T-helper 2 cell treated with Interferon-gamma antibody and Interleukin-4, amounts not matched to agents 5 μg/mL and 100 μg/mL, for 36 hours (primary cell): ENCODE results near the gene DOHH.
A peak's percentile ranks its signal among the peaks of the same experiment; 100 is the strongest.
"Not testable (repeated sequence)": the region's sequence is repeated elsewhere in the genome, so short reads cannot be mapped to it uniquely, and the experiment has no call there.

Experiments
- DNase-seq: peaks from one replicate; pipeline ENCODE4 v3.0.0; 2021; ENCODE audit warnings: low spot score
- H3K27ac Mint-ChIP-seq: one replicate; pipeline ENCODE4 v1.8.0; 2021; ENCODE audit warnings: mild to moderate bottlenecking, mixed read lengths
- H3K27me3 Mint-ChIP-seq: one replicate; pipeline ENCODE4 v1.8.0; 2021; ENCODE audit warnings: low read depth, mixed read lengths
- H3K36me3 Mint-ChIP-seq: one replicate; pipeline ENCODE4 v1.8.0; 2021; ENCODE audit warnings: low read depth, mixed read lengths
- H3K4me1 Mint-ChIP-seq: one replicate; pipeline ENCODE4 v1.8.0; 2021; ENCODE audit warnings: low read depth, mixed read lengths
- H3K4me3 Mint-ChIP-seq: one replicate; pipeline ENCODE4 v1.8.0; 2022; ENCODE audit warnings: mild to moderate bottlenecking, moderate library complexity, mixed read lengths
- H3K9me3 Mint-ChIP-seq: one replicate; pipeline ENCODE4 v1.8.0; 2021; ENCODE audit warnings: mixed read lengths

The DOHH gene

DNA sequence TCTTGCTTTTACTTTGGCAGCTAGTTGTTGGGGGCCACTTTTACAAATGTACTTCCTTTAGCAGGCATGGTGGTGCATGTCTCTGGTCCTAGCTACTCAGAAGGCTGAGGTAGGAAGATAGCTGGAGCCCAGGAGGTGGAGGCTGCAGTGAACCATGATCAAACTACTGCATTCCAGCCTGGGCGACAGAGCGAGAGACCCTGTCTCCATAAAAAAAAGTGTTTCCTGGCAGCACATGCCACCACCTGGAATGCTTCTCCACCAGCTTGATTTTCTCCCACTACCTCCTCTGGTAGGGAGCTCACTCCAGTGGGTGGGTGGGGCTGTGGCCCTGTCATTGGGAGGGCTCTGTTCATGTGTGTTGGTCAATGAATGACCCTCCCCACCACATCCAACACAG is 18.2 kb upstream of the DOHH start:
- DNase-seq = no peak
- H3K4me3 Mint-ChIP-seq = no peak overlapping the region
- no peaks in the 10 kb centered on the region for H3K27me3 Mint-ChIP-seq
- no peaks in the 10 kb centered on the region for H3K9me3 Mint-ChIP-seq
- H3K36me3 Mint-ChIP-seq = peaks cover 9% of the 10 kb centered on the region
- H3K4me1 Mint-ChIP-seq = peaks cover 4% of the 10 kb centered on the region
- H3K27ac Mint-ChIP-seq = no peak overlapping the region

DNA sequence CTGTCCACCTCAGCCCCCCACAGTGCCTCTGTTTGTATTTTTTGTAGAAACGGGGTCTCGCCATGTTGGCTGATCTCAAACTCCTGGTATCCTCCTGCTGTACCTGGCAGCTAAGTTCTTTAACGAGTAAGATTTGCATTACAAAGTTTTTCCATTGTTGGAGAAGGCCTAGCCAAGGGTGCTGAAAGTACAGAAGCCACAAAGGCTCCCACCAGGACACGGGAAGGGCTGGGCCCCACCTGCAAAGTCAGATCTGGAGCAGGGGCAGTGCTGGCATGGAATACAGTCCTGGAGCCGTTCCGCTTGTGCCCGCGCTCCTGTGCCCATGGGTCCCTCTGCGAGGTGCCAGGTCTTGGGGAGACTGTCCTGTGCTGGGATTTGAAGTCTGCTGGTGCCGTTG is 17.8 kb upstream of the DOHH start:
- Mint-ChIP-seq H3K9me3 (no peaks in the 10 kb centered on the region), H3K4me1 (peaks cover 4% of the 10 kb centered on the region)

DNA sequence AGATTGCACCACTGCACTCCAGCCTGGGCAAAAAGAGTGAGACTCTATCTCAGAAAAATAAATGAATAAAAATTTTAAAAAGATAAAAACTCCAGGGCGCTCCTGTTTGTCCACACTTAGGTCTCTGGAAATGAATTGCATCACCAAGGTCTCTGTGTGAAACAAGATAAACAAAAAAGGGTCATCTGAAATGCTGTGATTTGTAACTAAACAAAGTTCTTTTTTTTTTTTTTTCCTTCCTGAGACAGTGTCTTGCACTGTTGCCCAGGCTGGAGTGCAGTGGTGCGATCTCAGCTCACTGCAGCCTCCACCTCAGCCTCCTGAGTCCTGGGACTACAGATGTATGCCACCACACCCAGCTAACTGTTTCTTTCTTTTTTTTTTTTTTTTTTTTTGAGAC is 17.2 kb upstream of the DOHH start:
- Mint-ChIP-seq H3K4me3 (no peak overlapping the region), H3K27ac (no peak overlapping the region), H3K36me3 (peaks cover 9% of the 10 kb centered on the region), H3K4me1 (peaks cover 4% of the 10 kb centered on the region), H3K27me3 (no peaks in the 10 kb centered on the region), H3K9me3 (no peaks in the 10 kb centered on the region)
- DNase-seq = no peak

More for the DNA sequence above, 17.8 kb upstream of the DOHH start:
- H3K4me3 Mint-ChIP-seq = no peak overlapping the region
- no peak overlapping the region for H3K27ac Mint-ChIP-seq
- H3K27me3 Mint-ChIP-seq = no peaks in the 10 kb centered on the region
- peaks cover 9% of the 10 kb centered on the region for H3K36me3 Mint-ChIP-seq
- DNase-seq = no peak

DNA sequence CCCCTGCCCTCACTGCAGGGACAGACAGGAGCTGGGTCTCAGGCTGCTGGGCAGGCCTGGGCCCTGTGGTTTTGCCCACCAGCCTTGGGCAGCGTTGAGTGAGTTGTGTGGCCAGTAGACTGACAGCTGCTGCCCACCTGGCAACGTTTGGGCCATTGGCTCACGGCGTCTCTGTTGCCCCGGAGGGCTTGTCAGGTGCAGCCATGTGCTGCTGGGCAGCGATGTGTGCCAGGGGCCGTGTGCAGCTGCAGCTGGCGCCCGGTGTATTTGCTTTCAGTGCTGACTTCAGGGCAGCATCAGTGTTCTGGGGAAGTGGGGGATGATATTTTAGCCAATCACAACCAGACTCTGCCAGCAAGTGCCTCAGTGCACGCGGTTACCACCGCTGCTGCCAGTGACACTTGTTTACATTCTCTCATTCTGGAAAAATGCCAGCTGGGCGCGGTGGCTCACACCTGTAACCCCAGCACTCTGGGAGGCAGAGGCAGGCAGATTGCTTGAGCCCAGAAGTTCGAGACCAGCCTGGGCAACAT is 16.3 kb upstream of the DOHH start:
- Mint-ChIP-seq H3K27me3 (no peaks in the 10 kb centered on the region), H3K4me3 (no peak overlapping the region), H3K36me3 (peaks cover 5% of the 10 kb centered on the region), H3K27ac (no peak overlapping the region), H3K9me3 (no peaks in the 10 kb centered on the region), H3K4me1 (peaks cover 4% of the 10 kb centered on the region)
- no peak for DNase-seq

DNA sequence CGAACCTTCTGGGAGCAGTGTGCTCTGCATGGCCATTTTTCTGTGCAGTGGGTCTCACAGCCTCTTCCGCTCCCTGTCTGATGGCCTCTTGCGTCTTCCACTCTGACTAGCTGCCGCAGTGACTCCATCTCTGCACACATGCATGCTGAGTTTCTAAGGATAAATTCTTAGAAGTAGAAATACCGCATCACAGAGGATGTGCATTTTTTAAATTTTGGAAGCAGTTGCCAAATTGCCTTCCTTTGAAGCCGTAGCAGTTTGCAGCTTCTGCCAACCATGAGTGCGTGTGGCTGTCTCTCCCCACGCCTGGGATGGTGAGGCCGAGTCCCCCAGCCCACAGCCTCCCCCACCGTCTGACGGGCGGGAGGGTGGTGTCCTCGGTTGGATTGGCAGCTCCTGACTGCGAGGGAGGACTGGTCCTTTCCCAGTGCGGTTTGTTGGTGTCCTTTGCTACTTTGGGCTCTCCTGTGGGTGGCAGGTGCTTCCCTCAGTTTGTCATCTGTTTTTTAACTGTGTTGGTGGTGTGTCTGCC is 15.5 kb upstream of the DOHH start:
- Mint-ChIP-seq H3K27ac (no peak overlapping the region), H3K4me1 (peaks cover 3% of the 10 kb centered on the region), H3K9me3 (no peaks in the 10 kb centered on the region), H3K27me3 (no peaks in the 10 kb centered on the region), H3K4me3 (no peak overlapping the region), H3K36me3 (peaks cover 2% of the 10 kb centered on the region)
- no peak for DNase-seq

GRCh38 chr19:3514930-3515329 is 14.5 kb upstream of the DOHH start:
- Mint-ChIP-seq H3K36me3 (peaks cover 2% of the 10 kb centered on the region), H3K4me1 (peaks cover 2% of the 10 kb centered on the region), H3K4me3 (no peak overlapping the region), H3K27me3 (no peaks in the 10 kb centered on the region), H3K27ac (no peak overlapping the region), H3K9me3 (no peaks in the 10 kb centered on the region)
- no peak for DNase-seq

DNA sequence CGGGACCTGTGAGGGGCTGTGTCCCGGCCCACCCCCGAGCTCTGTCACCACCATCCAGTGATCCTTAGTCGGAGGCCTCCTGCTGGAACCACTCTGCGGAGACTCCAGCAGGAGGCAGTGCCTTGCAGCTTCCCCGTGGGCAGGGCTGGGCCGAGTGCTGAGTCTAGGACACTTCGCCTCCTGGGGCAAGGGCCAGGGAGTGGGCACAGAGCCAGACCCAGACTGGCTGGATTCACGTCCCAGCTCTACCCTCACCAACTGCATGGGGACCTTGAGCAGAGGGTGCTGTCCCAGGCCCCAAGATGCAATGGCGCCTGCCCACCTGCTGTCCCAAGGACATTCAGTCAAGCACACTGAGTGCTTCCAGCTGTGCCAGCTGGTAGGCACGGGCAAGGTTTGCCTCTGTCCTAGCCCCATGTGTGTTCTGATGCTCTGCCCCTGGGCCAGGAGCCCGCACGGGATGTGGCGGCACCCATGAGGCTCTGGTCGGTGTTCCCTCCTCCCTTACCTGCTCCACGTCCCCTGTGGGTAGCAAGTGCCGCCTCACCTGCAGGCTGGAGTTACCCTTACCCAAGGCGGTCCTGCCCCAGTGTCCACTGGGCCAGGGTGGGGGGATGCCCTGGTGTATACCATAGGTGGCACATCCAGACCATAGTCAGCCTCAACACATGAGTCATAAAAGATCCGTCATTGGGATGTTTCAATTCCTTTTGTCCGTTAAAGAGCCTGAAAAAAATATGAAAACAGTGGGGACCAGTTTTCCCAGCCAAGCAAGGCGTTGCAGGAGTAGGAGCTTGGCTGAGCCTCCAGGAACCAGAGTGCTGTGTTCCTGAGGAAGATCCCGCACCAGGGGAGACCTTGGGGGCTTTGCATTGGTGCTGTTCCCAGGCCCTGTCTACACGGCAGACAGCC is 13.0 kb upstream of the DOHH start:
- no peak for DNase-seq
- Mint-ChIP-seq H3K9me3 (no peaks in the 10 kb centered on the region), H3K4me1 (peaks cover 8% of the 10 kb centered on the region), H3K27me3 (no peaks in the 10 kb centered on the region), H3K4me3 (no peak overlapping the region), H3K36me3 (peaks cover 13% of the 10 kb centered on the region), H3K27ac (no peak overlapping the region)

DNA sequence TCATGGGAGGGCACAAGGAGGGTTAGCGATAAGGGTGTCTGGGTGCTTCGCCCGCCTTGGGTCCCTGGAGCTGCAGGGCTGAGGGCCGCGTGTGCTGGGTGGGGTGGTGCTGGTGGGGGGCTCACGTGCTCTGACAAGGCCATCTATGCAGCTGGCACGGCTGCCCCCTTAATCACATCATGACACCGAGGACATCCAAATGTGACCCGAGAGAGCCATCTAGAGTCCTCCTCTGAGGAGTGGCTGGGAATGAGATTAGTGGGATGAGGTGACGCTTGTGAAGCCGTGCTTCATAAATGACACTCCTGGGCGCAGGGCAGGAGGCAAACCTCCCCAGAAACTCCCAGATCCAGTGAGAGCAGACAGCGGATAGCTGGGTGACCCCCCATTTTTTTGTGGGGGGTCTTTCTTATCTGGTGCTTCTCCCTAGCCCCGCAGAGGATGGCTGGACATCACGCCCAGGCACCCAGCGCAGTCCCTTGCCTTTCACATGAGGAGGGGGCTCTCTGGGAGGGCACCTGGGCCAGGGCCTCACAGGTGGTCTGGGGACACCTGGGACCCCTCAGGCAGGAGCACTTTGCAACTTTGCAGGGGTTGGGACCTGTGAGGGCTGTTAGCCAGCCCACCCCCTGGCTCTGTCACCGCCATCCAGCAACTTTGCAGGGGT is 12.2 kb upstream of the DOHH start:
- Mint-ChIP-seq H3K36me3 (peaks cover 16% of the 10 kb centered on the region), H3K4me3 (no peak overlapping the region), H3K27me3 (no peaks in the 10 kb centered on the region), H3K9me3 (no peaks in the 10 kb centered on the region), H3K27ac (no peak overlapping the region), H3K4me1 (peaks cover 11% of the 10 kb centered on the region)
- no peak for DNase-seq

DNA sequence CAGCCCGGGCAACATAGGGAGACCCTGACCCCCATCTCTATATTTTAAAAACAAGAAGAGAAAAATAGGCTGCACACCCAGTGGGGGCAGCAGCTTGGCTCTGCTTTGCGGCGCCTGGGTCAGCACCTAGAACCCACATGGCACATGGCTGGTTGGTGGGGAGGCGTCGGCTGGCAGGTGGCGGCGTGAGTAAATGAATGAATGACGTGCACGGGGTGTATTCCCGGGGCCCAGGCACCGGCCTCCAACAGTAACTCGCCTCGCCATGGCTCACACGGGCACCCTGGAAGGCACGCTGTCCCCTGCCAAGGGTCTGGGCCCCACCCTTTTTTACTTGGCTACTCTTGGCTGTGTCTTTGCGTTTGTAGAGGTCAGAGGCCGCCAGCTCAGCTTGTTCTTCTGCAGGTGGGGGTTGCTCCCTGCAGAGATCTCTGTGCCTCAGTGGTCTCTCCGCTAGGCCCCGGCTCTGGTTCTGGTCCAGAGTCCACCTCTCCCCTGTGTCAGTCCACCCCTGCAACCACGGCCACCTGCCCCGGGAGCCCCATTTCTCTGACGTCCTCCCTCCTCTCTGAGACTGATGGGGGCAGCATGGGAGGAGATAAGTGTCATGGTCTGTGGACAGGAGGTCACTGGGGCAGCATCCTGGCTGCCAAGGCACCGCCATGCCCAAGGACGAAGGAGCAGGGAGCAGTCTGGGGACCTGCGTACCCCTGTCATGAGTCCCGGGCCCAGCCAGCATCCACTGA is 11.2 kb upstream of the DOHH start:
- no peak overlapping the region for H3K27ac Mint-ChIP-seq
- H3K4me1 Mint-ChIP-seq = peaks cover 19% of the 10 kb centered on the region
- H3K9me3 Mint-ChIP-seq = no peaks in the 10 kb centered on the region
- H3K4me3 Mint-ChIP-seq = no peak overlapping the region
- H3K27me3 Mint-ChIP-seq = no peaks in the 10 kb centered on the region
- H3K36me3 Mint-ChIP-seq = peaks cover 26% of the 10 kb centered on the region
- DNase-seq = no peak

DNA sequence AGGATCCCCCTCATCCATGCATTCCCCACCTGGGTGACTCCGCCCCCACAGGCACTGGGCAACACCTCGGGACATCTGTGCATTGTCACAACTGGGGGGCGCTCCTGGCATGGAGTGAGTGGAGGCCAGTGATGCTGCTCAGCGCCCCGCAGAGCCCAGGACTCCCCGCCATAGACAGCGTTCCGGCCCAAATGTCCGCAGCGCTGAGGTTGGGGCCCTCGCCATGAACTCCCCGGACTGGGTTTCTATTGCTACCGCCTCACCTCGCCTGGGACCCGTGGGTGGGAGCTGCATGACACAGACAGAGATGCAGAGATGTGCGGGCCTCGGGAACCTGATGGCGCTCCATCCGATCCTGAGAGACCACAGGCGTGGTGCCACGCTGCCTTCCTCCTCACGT is 10.3 kb upstream of the DOHH start:
- Mint-ChIP-seq H3K9me3 (no peaks in the 10 kb centered on the region), H3K36me3 (peaks cover 28% of the 10 kb centered on the region), H3K4me1 (peaks cover 18% of the 10 kb centered on the region), H3K27me3 (no peaks in the 10 kb centered on the region), H3K4me3 (no peak overlapping the region), H3K27ac (no peak overlapping the region)
- DNase-seq = no peak

DNA sequence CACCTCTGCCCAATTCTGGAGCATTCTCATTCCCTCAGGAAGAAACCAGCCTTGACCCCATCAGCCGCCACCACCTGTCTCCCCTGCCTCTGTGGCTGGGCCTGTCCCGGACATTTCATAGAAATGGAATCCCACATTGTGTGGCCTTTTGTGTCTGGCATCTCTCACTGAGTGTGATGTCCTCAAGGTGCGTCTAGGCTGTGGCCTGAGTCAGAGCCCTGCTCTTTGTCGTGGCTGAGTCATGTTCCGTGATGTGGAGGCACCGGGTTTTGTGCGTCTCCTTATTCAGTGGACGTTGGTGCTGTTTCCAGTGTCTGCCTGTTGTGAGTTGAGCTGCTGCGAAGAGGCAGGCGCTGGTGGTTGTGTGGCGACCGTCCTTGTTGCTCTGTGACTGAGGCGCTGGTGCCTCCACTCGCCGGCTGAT is 9.1 kb upstream of the DOHH start:
- peak overlapping the region; percentile 51 for H3K4me3 Mint-ChIP-seq
- H3K4me1 Mint-ChIP-seq = peaks cover 25% of the 10 kb centered on the region
- H3K9me3 Mint-ChIP-seq = no peaks in the 10 kb centered on the region
- peak; percentile 35 for DNase-seq
- H3K27ac Mint-ChIP-seq = peak overlapping the region; percentile 68
- peaks cover 28% of the 10 kb centered on the region for H3K36me3 Mint-ChIP-seq
- no peaks in the 10 kb centered on the region for H3K27me3 Mint-ChIP-seq

- no peak for DNase-seq
- Mint-ChIP-seq H3K27ac (peak overlapping the region; percentile 68), H3K36me3 (peaks cover 28% of the 10 kb centered on the region), H3K4me3 (peak overlapping the region; percentile 51), H3K27me3 (no peaks in the 10 kb centered on the region), H3K9me3 (no peaks in the 10 kb centered on the region), H3K4me1 (peaks cover 27% of the 10 kb centered on the region)
Measured at GRCh38 chr19:3508771-3509535, 8.5 kb upstream of the DOHH start.

DNA sequence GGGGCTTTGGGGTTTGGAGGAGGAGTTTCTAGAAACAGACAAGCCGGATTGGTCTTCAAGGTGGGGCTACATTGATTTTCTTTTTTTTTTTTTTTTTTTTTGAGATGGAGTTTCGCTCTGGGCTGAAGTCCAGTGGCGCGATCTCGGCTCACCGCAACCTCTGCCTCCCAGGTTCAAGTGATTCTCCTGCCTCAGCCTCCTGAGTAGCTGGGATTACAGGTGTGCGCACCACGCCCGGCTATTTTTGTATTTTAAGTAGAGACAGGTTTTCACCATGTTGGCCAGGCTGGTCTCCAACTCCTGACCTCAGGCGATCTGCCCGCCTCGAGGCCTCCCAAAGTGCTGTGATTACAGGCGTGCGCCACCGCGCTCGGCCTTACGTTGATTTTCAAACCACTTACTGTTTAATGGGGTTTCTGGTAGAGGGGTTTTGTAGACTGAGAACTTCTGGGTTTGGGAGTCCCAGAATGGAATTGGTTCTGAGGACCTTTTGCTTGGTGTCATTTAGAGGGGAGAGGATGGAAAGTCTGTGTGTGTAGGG is 7.7 kb upstream of the DOHH start:
- peak overlapping the region; percentile 51 for H3K4me3 Mint-ChIP-seq
- H3K36me3 Mint-ChIP-seq = peaks cover 28% of the 10 kb centered on the region
- not testable (repeated sequence) for H3K27me3 Mint-ChIP-seq, DNase-seq, H3K9me3 Mint-ChIP-seq
- peak overlapping the region; percentile 13 for H3K27ac Mint-ChIP-seq
- peaks cover 27% of the 10 kb centered on the region for H3K4me1 Mint-ChIP-seq
